Thyroid gland (tissue), 4 donors: ENCODE results near the gene SDHB. TPM values are rescaled to one million over a fixed set of nuclear protein-coding genes. Genes with fewer than 3 reads are reported as not detected.

Experiments used
- DNase-seq, 2 donors: peaks; one replicate each; pipeline ENCODE4 v3.0.0-alpha.2; 2019
- H3K27ac ChIP-seq, 3 donors: fragments of 200-600 bp; sonication (generic); 1 replicate in 2 of 3; 2 replicates in 1 of 3; pipeline ENCODE4 v1.5.1; 2016 to 2019; ENCODE audit warnings: mild to moderate bottlenecking in 1 of 3, moderate library complexity in 1 of 3
- H3K27me3 ChIP-seq: fragments of 200-600 bp; sonication (generic); one replicate; pipeline ENCODE4 v1.5.1; 2019
- H3K36me3 ChIP-seq, 2 donors: fragments of 200-600 bp; sonication (generic); one replicate each; pipeline ENCODE4 v1.5.1; 2016 to 2019
- H3K4me1 ChIP-seq, 2 donors: fragments of 200-600 bp; sonication (generic); one replicate each; pipeline ENCODE4 v1.5.1; 2017 to 2019
- H3K4me3 ChIP-seq, 3 donors: fragments of 200-600 bp; sonication (generic); replicated peaks in 1 of 3; 1 replicate in 2 of 3; 2 replicates in 1 of 3; pipeline ENCODE4 v1.5.1; 2016; ENCODE audit warnings: mild to moderate bottlenecking in 1 of 3
- H3K9me3 ChIP-seq: fragments of 200-600 bp; sonication (generic); one replicate; pipeline ENCODE4 v1.5.1; 2017
- POLR2A ChIP-seq, 2 donors: fragments of 450-650 bp; IDR thresholded peaks; one replicate each; pipeline ENCODE4 v1.6.1; 2017; ENCODE audit warnings: antibody characterized with exemption in 2 of 2, mild to moderate bottlenecking in 2 of 2, moderate library complexity in 1 of 2
- WGBS, 2 donors: methylation state at CpG; one replicate each; pipeline ENCODE4 v1.1.5; 2017; 5-methylcytosine and 5-hydroxymethylcytosine counted together
- intact Hi-C: fragments of 100-400 bp; cut with DNase I; formaldehyde crosslinking; loops from one replicate; pipeline ENCODE4 v1.15.1; 2023
- total RNA-seq, 4 donors: library from RNA; depleted of rRNA; stranded (reverse); fragments of >200 nt; gene quantifications; one replicate each; pipeline ENCODE4 v1.2.3, GENCODE V29; 2016
- TF ChIP-seq, protein P1 (sequence below), 6 experiments: fragments of 200-600 bp in 3 of 6; fragments of 450-650 bp in 3 of 6; sonication (generic) in 3 of 6; IDR thresholded peaks; one replicate each; pipeline ENCODE4 v1.5.1; 2016 to 2019; ENCODE audit warnings: antibody characterized with exemption in 6 of 6, mild to moderate bottlenecking in 2 of 6, inconsistent platforms in 1 of 6, moderate library complexity in 1 of 6

Gene SDHB
- total RNA-seq, 4 donors from 2014 or later: 112 to 162 (median 136) TPM

DNA sequence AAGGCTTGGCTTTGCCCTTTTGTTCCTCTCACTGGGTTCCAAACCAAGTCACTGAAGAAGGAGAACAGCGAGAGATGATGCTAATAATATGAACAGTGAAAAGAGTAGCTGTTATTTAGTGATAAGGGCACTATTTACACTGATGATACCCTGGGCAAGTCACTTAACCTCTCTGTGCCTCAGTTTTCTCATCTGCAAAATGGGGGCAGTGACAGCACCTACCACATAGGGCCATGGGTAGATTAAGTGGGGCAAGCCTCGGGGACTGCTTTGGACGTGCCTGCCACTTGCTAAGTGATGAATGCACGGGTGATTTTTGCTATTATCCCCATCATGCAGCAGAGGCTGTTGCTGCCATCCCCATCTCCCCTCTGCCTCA is 51.3 kb downstream of the SDHB start:
- WGBS, 2 donors: 88 to 92% methylated on average over 3 to 4 of the region's 4 CpGs
- Histone ChIP-seq H3K9me3 (no peaks in the 10 kb centered on the region), H3K4me3 (no peak overlapping the region), H3K36me3 (peaks cover 26 to 40% of the 10 kb centered on the region in 2 donors), H3K4me1 (no peaks in the 10 kb centered on the region), H3K27me3 (no peaks in the 10 kb centered on the region), H3K27ac (no peak overlapping the region)
- intact Hi-C loops: no loop called here
- TF ChIP-seq, protein P1, sequence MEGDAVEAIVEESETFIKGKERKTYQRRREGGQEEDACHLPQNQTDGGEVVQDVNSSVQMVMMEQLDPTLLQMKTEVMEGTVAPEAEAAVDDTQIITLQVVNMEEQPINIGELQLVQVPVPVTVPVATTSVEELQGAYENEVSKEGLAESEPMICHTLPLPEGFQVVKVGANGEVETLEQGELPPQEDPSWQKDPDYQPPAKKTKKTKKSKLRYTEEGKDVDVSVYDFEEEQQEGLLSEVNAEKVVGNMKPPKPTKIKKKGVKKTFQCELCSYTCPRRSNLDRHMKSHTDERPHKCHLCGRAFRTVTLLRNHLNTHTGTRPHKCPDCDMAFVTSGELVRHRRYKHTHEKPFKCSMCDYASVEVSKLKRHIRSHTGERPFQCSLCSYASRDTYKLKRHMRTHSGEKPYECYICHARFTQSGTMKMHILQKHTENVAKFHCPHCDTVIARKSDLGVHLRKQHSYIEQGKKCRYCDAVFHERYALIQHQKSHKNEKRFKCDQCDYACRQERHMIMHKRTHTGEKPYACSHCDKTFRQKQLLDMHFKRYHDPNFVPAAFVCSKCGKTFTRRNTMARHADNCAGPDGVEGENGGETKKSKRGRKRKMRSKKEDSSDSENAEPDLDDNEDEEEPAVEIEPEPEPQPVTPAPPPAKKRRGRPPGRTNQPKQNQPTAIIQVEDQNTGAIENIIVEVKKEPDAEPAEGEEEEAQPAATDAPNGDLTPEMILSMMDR (IDR thresholded peaks at IDR 0.05): no peak
- TF ChIP-seq POLR2A (IDR thresholded peaks at IDR 0.05): no peak
- no peak for DNase-seq

DNA sequence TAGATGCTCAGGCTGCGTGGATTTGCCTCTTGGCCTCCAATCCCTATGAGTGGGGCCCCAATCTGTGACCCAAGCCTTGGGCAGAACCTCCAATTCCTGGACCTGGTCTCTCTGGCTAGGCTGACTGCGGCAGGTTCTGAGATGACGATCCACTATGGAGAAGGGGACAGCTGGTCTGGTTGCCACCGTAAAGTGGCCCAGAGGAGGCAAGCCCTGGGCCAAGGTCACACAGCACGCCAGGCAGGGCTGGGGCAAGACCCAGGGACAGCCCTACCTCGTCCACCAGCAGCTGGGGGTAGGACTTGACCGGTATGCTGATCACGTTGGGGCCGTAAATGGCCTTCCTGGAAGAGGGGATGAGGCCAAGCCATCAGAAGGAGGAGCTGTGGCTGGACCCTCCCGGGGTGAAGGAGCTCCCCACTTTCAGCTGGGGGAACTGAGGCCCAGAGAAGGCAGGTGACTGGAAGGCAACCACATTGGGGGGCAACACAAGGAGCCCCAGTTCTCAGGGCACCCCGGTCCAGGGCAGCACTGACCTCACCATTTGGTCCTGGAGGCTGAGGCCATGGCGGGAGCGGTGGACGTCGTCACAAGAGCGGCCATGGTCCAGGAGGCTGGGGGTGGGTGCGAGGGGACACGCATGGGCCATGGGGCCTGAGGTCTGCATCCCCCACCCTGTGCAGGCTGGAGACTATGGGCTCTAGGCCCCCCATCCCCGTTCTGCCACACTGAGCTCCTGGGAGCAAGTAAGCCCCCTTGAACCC is 51.9 kb downstream of the SDHB start:
- no peaks in the 10 kb centered on the region for H3K27me3 ChIP-seq
- DNase-seq: no peak
- H3K27ac ChIP-seq: no peak overlapping the region
- 92% methylated on average over 13 to 17 of the region's 19 CpGs for WGBS, 2 donors
- H3K9me3 ChIP-seq: no peaks in the 10 kb centered on the region
- H3K4me3 ChIP-seq: no peak overlapping the region
- no peaks in the 10 kb centered on the region for H3K4me1 ChIP-seq
- TF ChIP-seq, protein P1 (IDR thresholded peaks at IDR 0.05): no peak
- no peak for TF ChIP-seq POLR2A (IDR thresholded peaks at IDR 0.05)
- peaks cover 26 to 40% of the 10 kb centered on the region in 2 donors for H3K36me3 ChIP-seq
- intact Hi-C loops: no loop called here

DNA sequence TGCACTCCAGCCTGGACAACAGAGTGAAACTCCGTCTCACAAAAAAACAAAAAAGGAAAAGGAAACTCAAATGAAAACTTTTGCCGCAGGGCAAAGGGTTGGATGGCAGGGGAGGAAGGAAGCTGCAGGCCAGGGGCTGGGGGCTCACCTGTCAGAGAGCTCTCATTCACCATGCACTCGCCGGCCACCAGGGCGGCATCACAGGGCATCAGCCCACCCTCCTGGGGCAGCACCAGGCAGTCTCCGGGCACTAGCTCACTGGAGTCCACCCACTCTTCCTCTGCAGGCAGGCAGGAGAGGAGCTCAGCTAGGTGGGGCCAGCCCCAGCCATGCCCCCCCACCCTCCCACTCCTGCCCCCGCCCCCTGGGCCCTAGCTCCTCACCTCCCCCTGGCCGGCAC is 54.0 kb downstream of the SDHB start:
- intact Hi-C loops: no loop called here
- no peak overlapping the region for H3K4me3 ChIP-seq
- TF ChIP-seq POLR2A (IDR thresholded peaks at IDR 0.05): no peak
- TF ChIP-seq, protein P1 (IDR thresholded peaks at IDR 0.05): no peak
- no peak for DNase-seq
- no peaks in the 10 kb centered on the region for H3K27me3 ChIP-seq
- 93 to 96% methylated on average over 5 to 8 of the region's 8 CpGs for WGBS, 2 donors
- H3K27ac ChIP-seq: no peak overlapping the region
- no peaks in the 10 kb centered on the region for H3K4me1 ChIP-seq
- no peaks in the 10 kb centered on the region for H3K9me3 ChIP-seq
- H3K36me3 ChIP-seq: peaks cover 20 to 42% of the 10 kb centered on the region in 2 donors

DNA sequence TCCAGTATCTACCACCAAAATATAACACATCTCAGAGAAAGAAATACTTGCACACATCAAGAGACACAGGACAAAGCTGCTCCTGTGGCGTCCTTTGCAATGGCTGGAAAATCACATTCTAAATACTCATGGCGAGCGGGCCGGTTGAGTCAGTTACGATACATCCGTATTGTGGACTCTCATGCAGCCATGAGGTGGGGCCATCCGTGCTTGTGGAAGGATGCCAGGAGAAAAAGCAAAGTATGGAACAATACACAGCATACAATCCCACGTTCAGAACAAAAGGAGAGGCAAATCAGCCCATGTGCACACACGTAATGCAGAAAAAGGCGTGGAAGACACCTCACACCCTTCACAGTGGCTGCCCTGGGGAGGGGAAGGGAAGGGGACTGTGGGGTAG is 55.2 kb downstream of the SDHB start:
- intact Hi-C loops: no loop called here
- Histone ChIP-seq H3K4me3 (no peak overlapping the region), H3K4me1 (no peaks in the 10 kb centered on the region), H3K36me3 (peaks cover 12 to 32% of the 10 kb centered on the region in 2 donors), H3K9me3 (no peaks in the 10 kb centered on the region), H3K27ac (no peak overlapping the region), H3K27me3 (no peaks in the 10 kb centered on the region)
- WGBS, 2 donors: 81 to 86% methylated on average over 10 of the region's 10 CpGs
- no peak for DNase-seq
- no peak for TF ChIP-seq POLR2A (IDR thresholded peaks at IDR 0.05)
- TF ChIP-seq, protein P1 (IDR thresholded peaks at IDR 0.05): no peak

DNA sequence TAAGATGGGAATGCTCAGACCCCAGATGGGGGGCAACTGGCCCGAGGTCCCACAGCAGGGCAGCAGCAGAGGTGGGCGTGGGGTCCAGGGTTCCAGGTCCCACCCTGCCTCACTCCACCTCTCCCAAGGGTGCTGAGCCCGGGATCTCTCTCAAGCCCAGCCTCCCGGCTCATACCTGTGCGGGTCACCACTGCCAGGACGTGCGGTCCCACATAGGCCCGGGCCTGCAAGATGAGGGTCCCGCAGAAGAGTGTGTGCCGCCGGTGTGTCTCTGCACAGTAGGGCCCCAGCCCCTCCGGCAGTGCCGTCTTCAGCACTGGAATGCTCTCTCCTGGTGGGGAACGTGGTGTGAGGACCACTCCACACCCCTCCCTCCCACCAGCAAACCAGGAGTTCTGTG is 57.0 kb downstream of the SDHB start:
- peaks cover 4 to 26% of the 10 kb centered on the region in 2 donors for H3K36me3 ChIP-seq
- H3K9me3 ChIP-seq: no peaks in the 10 kb centered on the region
- intact Hi-C loops: no loop called here
- H3K27me3 ChIP-seq: no peaks in the 10 kb centered on the region
- DNase-seq: no peak
- TF ChIP-seq, protein P1 (IDR thresholded peaks at IDR 0.05): no peak
- no peak for TF ChIP-seq POLR2A (IDR thresholded peaks at IDR 0.05)
- 95% methylated on average over 10 to 14 of the region's 14 CpGs for WGBS, 2 donors
- H3K4me3 ChIP-seq: no peak overlapping the region
- no peaks in the 10 kb centered on the region for H3K4me1 ChIP-seq
- no peak overlapping the region for H3K27ac ChIP-seq
